ENCODE measurements around the gene LARGE1. TPM values are rescaled to one million over a fixed set of nuclear protein-coding genes. Genes with fewer than 3 reads are reported as not detected.

The LARGE1 gene
- total RNA-seq, 1 experiment from 2014 or later = 5.8 TPM

- POLR2A ChIA-PET = no interaction called here
- no peak for DNase-seq
- CTCF ChIA-PET = no interaction called here
- no peaks in the 10 kb centered on the region for H3K4me1 ChIP-seq
- Mint-ChIP-seq H3K4me1 (ENCODE audit: low read depth, unreplicated experiment) (no peaks in the 10 kb centered on the region), H3K27ac (ENCODE audit: unreplicated experiment) (no peak overlapping the region), H3K9me3 (ENCODE audit: unreplicated experiment) (no peaks in the 10 kb centered on the region), H3K36me3 (ENCODE audit: insufficient read depth, unreplicated experiment) (no peaks in the 10 kb centered on the region), H3K4me3 (ENCODE audit: unreplicated experiment) (no peak overlapping the region), H3K27me3 (ENCODE audit: insufficient read depth, unreplicated experiment) (no peaks in the 10 kb centered on the region)
- intact Hi-C loops (cut with micrococcal nuclease; ENCODE audit: unreplicated experiment) = no loop called here
- H3K36me3 ChIP-seq (ENCODE audit: control insufficient read depth, insufficient read depth, low read length) = no peaks in the 10 kb centered on the region
- no peaks in the 10 kb centered on the region for H3K27me3 ChIP-seq (replicated peaks; ENCODE audit: control insufficient read depth, insufficient read depth, low read length)
- H3K9me3 ChIP-seq = no peaks in the 10 kb centered on the region
- BruUV-seq (replicated peaks) = no TSS peak
- TF ChIP-seq CTCF (IDR thresholded peaks at IDR 0.05; ENCODE audit: insufficient read depth in 1 of 2, low read depth in 1 of 2, low read length in 1 of 2, severe bottlenecking in 1 of 2, unreplicated experiment in 1 of 2) = no peak
- no peak overlapping the region for H3K4me3 ChIP-seq (ENCODE audit: low read depth, low read length)
These were observed 54.3 kb downstream of the LARGE1 start for GRCh38 chr22:33865996-33866395.

- no peaks in the 10 kb centered on the region for H3K9me3 ChIP-seq
- H3K27ac Mint-ChIP-seq (ENCODE audit: unreplicated experiment) = no peak overlapping the region
- no peak for TF ChIP-seq CTCF (IDR thresholded peaks at IDR 0.05; ENCODE audit: insufficient read depth in 1 of 2, low read depth in 1 of 2, low read length in 1 of 2, severe bottlenecking in 1 of 2, unreplicated experiment in 1 of 2)
- H3K4me3 Mint-ChIP-seq (ENCODE audit: unreplicated experiment) = no peak overlapping the region
- no TSS peak for BruUV-seq (replicated peaks)
- H3K4me1 Mint-ChIP-seq (ENCODE audit: low read depth, unreplicated experiment) = no peaks in the 10 kb centered on the region
- no peaks in the 10 kb centered on the region for H3K4me1 ChIP-seq
- POLR2A ChIA-PET = no interaction called here
- no peak overlapping the region for H3K4me3 ChIP-seq (ENCODE audit: low read depth, low read length)
- no peaks in the 10 kb centered on the region for H3K9me3 Mint-ChIP-seq (ENCODE audit: unreplicated experiment)
- H3K27me3 ChIP-seq (replicated peaks; ENCODE audit: control insufficient read depth, insufficient read depth, low read length) = no peaks in the 10 kb centered on the region
- H3K36me3 Mint-ChIP-seq (ENCODE audit: insufficient read depth, unreplicated experiment) = no peaks in the 10 kb centered on the region
- no peak for DNase-seq
- H3K36me3 ChIP-seq (ENCODE audit: control insufficient read depth, insufficient read depth, low read length) = no peaks in the 10 kb centered on the region
- CTCF ChIA-PET = no interaction called here
- intact Hi-C loops (cut with micrococcal nuclease; ENCODE audit: unreplicated experiment) = no loop called here
- no peaks in the 10 kb centered on the region for H3K27me3 Mint-ChIP-seq (ENCODE audit: insufficient read depth, unreplicated experiment)
These were observed 55.0 kb downstream of the LARGE1 start for GRCh38 chr22:33865248-33865647.

GRCh38 chr22:33864723-33865130 is 55.5 kb downstream of the LARGE1 start:
- no peaks in the 10 kb centered on the region for H3K9me3 Mint-ChIP-seq (ENCODE audit: unreplicated experiment)
- no peak for TF ChIP-seq CTCF (IDR thresholded peaks at IDR 0.05; ENCODE audit: insufficient read depth in 1 of 2, low read depth in 1 of 2, low read length in 1 of 2, severe bottlenecking in 1 of 2, unreplicated experiment in 1 of 2)
- H3K36me3 Mint-ChIP-seq (ENCODE audit: insufficient read depth, unreplicated experiment) = no peaks in the 10 kb centered on the region
- H3K4me1 Mint-ChIP-seq (ENCODE audit: low read depth, unreplicated experiment) = no peaks in the 10 kb centered on the region
- POLR2A ChIA-PET = no interaction called here
- intact Hi-C loops (cut with micrococcal nuclease; ENCODE audit: unreplicated experiment) = no loop called here
- Histone ChIP-seq H3K4me3 (ENCODE audit: low read depth, low read length) (no peak overlapping the region), H3K4me1 (no peaks in the 10 kb centered on the region), H3K27me3 (replicated peaks; ENCODE audit: control insufficient read depth, insufficient read depth, low read length) (no peaks in the 10 kb centered on the region), H3K36me3 (ENCODE audit: control insufficient read depth, insufficient read depth, low read length) (no peaks in the 10 kb centered on the region), H3K9me3 (no peaks in the 10 kb centered on the region)
- no peak overlapping the region for H3K27ac Mint-ChIP-seq (ENCODE audit: unreplicated experiment)
- no peak for DNase-seq
- H3K4me3 Mint-ChIP-seq (ENCODE audit: unreplicated experiment) = no peak overlapping the region
- no TSS peak for BruUV-seq (replicated peaks)
- CTCF ChIA-PET = no interaction called here
- no peaks in the 10 kb centered on the region for H3K27me3 Mint-ChIP-seq (ENCODE audit: insufficient read depth, unreplicated experiment)
